HG03025 (cell line): ENCODE data around the gene PTPRU.
A peak's percentile ranks its signal among the peaks of the same experiment; 100 is the strongest.
"Not testable (repeated sequence)": the region's sequence is repeated elsewhere in the genome, so short reads cannot be mapped to it uniquely, and the experiment has no call there.

Source experiments
- ATAC-seq: cut with Tn5 transposase; IDR thresholded peaks from one replicate; pipeline ENCODE4 v1.9.1; 2021; ENCODE audit warnings: mild to moderate bottlenecking, moderate library complexity; ENCODE audit not compliant: unreplicated experiment, low FRiP score

The PTPRU gene

GRCh38 chr1:29221296-29221695 is 15.0 kb upstream of the PTPRU start:
- no peak for ATAC-seq

- ATAC-seq, result not testable (repeated sequence)
Measured at GRCh38 chr1:29222260-29222659, 14.1 kb upstream of the PTPRU start.

- no peak for ATAC-seq
Measured at GRCh38 chr1:29222686-29223085, 13.6 kb upstream of the PTPRU start.

GRCh38 chr1:29223521-29223920 is 12.8 kb upstream of the PTPRU start:
- ATAC-seq, result no peak

- ATAC-seq, result no peak
Measured at GRCh38 chr1:29224356-29224837, 11.9 kb upstream of the PTPRU start.

- ATAC-seq, result no peak
Measured at GRCh38 chr1:29225361-29225760, 11.0 kb upstream of the PTPRU start.

GRCh38 chr1:29227511-29227910 is 8.8 kb upstream of the PTPRU start:
- no peak for ATAC-seq

- no peak for ATAC-seq
Measured at GRCh38 chr1:29230204-29230552, 6.1 kb upstream of the PTPRU start.

GRCh38 chr1:29230553-29231378 is 5.6 kb upstream of the PTPRU start, which contains the start of gene MECR:
TSS of gene MECR (minus strand) at chr1:29230934. CDS start at chr1:29230906, 28 bp downstream.
- ATAC-seq, result peak; percentile 86

GRCh38 chr1:29232387-29232786 is 3.9 kb upstream of the PTPRU start:
- ATAC-seq, result no peak

GRCh38 chr1:29233693-29234092 is 2.6 kb upstream of the PTPRU start:
- ATAC-seq, result no peak

- ATAC-seq, result no peak
Measured at GRCh38 chr1:29234471-29234870, 1.9 kb upstream of the PTPRU start.

- ATAC-seq, result not testable (repeated sequence)
Measured at GRCh38 chr1:29234881-29235280, 1.4 kb upstream of the PTPRU start.

GRCh38 chr1:29236712-29237128 is 398 bp downstream of the PTPRU start:
- no peak for ATAC-seq

GRCh38 chr1:29237129-29237821 is 953 bp downstream of the PTPRU start:
- ATAC-seq, result no peak

GRCh38 chr1:29237852-29238619 is 1.7 kb downstream of the PTPRU start:
- ATAC-seq, result no peak

- no peak for ATAC-seq
Measured at GRCh38 chr1:29238620-29239002, 2.3 kb downstream of the PTPRU start.

- ATAC-seq, result no peak
Measured at GRCh38 chr1:29239142-29239541, 2.8 kb downstream of the PTPRU start.

GRCh38 chr1:29240400-29240837 is 4.1 kb downstream of the PTPRU start:
- ATAC-seq, result no peak

- ATAC-seq, result no peak
Measured at GRCh38 chr1:29240986-29241385, 4.7 kb downstream of the PTPRU start.
